Fibroblast of villous mesenchyme (primary cell): ENCODE measurements around the gene MCOLN3. TPM values are rescaled to one million over a fixed set of nuclear protein-coding genes. Genes with fewer than 3 reads are reported as not detected.
A peak's percentile ranks its signal among the peaks of the same experiment; 100 is the strongest.

ENCODE experiments used
- DNase-seq: peaks from one replicate; pipeline ENCODE4 v3.0.0-alpha.2; 2010; ENCODE audit warnings: low read depth
- H3K4me3 ChIP-seq: 2 replicates; pipeline ENCODE4 v1.5.1; 2011; ENCODE audit warnings: low read depth, mild to moderate bottlenecking, low read length
- CTCF ChIP-seq: IDR thresholded peaks from 2 replicates; pipeline ENCODE4 v1.5.1; 2012; ENCODE audit warnings: low read depth, mild to moderate bottlenecking, low read length; ENCODE audit not compliant: insufficient read depth
- total RNA-seq: library from RNA; depleted of rRNA; stranded (reverse); fragments of >200 nt; gene quantifications from 2 replicates; pipeline ENCODE4 v1.2.3, GENCODE V29; 2012

MCOLN3 gene
- total RNA-seq, 1 donor: 0.86 TPM

GRCh38 chr1:85033221-85033620, 15.1 kb downstream of the MCOLN3 start:
- no peak for DNase-seq
- no peak for TF ChIP-seq CTCF
- no peak overlapping the region for H3K4me3 ChIP-seq

GRCh38 chr1:85030536-85030935, 17.8 kb downstream of the MCOLN3 start:
- no peak for TF ChIP-seq CTCF
- H3K4me3 ChIP-seq: no peak overlapping the region
- DNase-seq: peak; percentile 15

GRCh38 chr1:85028151-85028550, 20.1 kb downstream of the MCOLN3 start:
- TF ChIP-seq CTCF: no peak
- no peak for DNase-seq
- H3K4me3 ChIP-seq: no peak overlapping the region

GRCh38 chr1:85027242-85027983, 20.9 kb downstream of the MCOLN3 start:
- TF ChIP-seq CTCF: peak; percentile 28
- H3K4me3 ChIP-seq: no peak overlapping the region
- peak; percentile 27 for DNase-seq

GRCh38 chr1:85025940-85026339, 22.4 kb downstream of the MCOLN3 start:
- TF ChIP-seq CTCF: no peak
- no peak for DNase-seq
- no peak overlapping the region for H3K4me3 ChIP-seq

GRCh38 chr1:85024736-85025135, 23.6 kb downstream of the MCOLN3 start:
- no peak for DNase-seq
- no peak for TF ChIP-seq CTCF
- no peak overlapping the region for H3K4me3 ChIP-seq

GRCh38 chr1:85022700-85023099, 25.6 kb downstream of the MCOLN3 start:
- no peak overlapping the region for H3K4me3 ChIP-seq
- TF ChIP-seq CTCF: no peak
- no peak for DNase-seq
